ELR (cell line): ENCODE measurements around the gene GNPDA1.

ENCODE experiments used
- DNase-seq: peaks from one replicate; pipeline ENCODE4 v3.0.0-alpha.2; 2015; ENCODE audit warnings: low read depth

The GNPDA1 gene

DNA sequence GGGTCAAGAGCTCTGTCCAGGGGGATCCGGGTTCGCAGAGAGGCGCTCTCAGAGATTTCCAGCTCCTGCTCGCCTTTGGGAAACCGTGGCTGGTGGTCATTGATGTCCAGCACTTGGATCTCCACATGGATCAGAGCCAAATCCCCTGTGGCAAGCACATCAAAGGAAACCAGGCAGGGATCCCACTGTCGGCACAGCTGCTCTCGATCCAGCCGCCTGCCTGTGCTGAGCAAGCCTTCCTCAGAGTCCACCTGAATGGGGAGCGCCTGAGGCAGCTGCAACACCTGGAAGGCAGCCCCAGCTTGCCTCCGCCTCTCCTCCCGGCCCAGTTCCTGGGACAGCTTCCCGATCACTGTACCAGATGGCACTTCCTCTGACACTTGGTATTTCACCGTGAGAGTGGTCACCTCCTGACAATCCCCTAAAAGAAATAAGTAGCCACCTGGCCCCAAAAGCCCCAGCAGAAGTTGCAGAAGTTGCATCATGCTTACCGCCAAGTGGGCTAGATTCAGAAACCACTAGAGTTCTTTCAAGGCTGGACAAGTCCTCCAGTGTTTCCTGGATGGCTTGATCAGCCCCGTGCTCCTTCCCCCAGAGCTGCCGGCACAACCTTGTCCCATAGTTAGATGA, 55.3 kb downstream of the GNPDA1 start:
- DNase-seq, result no peak

DNA sequence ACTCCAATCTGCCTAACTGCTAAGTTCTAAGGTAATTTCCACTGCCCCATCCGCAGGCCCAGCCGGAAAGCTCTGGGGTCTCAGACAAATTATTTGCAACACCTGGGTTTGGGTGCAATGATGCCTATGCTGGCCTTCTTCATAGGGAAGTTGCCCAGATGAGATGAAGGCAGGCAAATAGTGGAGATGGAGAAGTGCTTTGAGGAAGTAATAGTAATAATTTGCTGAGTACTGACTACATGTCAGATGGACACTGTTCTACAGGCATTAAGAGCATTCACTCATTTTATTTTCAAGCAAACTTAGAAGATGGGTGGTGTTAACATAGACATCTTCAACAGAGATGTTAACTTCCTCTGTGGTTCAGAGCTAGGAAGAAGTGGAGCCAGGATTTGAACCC, 58.6 kb downstream of the GNPDA1 start:
- DNase-seq, result no peak

DNA sequence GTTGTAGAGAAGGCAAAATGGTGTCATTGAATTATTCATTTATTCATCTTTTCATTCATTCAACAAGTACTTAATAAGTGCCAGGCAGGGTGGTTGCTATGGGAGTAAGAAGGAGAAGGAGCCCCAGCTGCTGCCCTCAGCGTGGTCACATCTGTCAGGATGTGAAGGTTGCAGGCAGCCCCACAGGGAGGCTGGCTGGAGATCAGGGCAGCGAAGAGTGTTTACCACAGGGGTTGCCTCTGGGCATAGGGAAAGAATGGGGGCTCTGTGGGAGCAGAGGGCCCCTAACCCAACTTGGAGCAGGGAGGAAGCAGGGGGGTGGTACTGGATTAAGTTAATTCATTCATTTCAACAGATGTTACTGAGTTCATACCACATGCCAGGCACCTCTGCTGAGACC, 60.8 kb downstream of the GNPDA1 start:
- DNase-seq, result no peak

DNA sequence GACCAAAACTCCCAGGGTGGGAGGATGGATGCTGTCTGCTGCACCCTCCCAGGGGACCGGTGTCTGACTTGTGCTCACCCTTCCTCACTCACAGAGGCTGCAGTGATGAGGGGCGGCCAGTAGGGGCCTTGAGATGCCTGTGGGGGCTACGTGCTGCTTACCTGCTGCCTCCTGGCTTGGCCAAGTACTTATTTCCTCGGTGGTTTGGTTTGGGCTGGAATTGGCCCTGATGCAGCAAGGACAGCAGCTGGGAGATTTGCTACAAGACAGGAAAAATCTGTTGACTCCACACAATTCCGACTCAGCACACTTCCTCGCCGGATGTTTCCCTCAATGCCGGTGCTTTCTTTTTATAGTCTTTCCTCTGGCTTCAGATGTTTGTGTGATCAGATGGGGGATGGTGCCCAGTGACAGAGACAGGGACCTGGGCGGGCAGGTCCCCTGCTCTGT, 61.5 kb downstream of the GNPDA1 start:
- DNase-seq, result peak; percentile 35
